Esophagus muscularis mucosa (tissue), 4 donors: ENCODE measurements around the gene PCDH9. TPM values are rescaled to one million over a fixed set of nuclear protein-coding genes. Genes with fewer than 3 reads are reported as not detected.

Source experiments
- DNase-seq: peaks from one replicate; pipeline ENCODE4 v3.0.0-alpha.2; 2017; ENCODE audit errors: extremely low spot score
- H3K27ac ChIP-seq, 4 donors: fragments of 200-600 bp; sonication (generic); replicated peaks in 1 of 4; 1 replicate in 3 of 4; 2 replicates in 1 of 4; pipeline ENCODE4 v1.5.1; 2016 to 2019; ENCODE audit warnings: mild to moderate bottlenecking in 1 of 4
- H3K27me3 ChIP-seq, 4 donors: fragments of 200-600 bp; sonication (generic); one replicate each; pipeline versions ENCODE4 v1.5.1 to v1.6.0; 2016 to 2019
- H3K36me3 ChIP-seq, 4 donors: fragments of 200-600 bp; sonication (generic); one replicate each; pipeline ENCODE4 v1.5.1; 2016 to 2019
- H3K4me1 ChIP-seq, 4 donors: fragments of 200-600 bp; sonication (generic); one replicate each; pipeline ENCODE4 v1.5.1; 2016 to 2019
- H3K4me3 ChIP-seq, 4 donors: fragments of 200-600 bp; sonication (generic); 1 replicate in 2 of 4; 2 replicates in 2 of 4; pipeline ENCODE4 v1.5.1; 2016 to 2019; ENCODE audit warnings: mild to moderate bottlenecking in 4 of 4, moderate library complexity in 1 of 4
- H3K9me3 ChIP-seq, 4 donors: fragments of 200-600 bp; sonication (generic); 1 replicate in 3 of 4; 2 replicates in 1 of 4; pipeline ENCODE4 v1.5.1; 2016 to 2019
- EP300 ChIP-seq: sonication (generic); formaldehyde crosslinking; IDR thresholded peaks from one replicate; pipeline ENCODE4 v1.6.1; 2017; ENCODE audit warnings: antibody characterized with exemption
- POLR2A ChIP-seq: fragments of 450-650 bp; IDR thresholded peaks from one replicate; pipeline ENCODE4 v1.6.1; 2017; ENCODE audit warnings: antibody characterized with exemption, moderate library complexity, mild to moderate bottlenecking, low read depth
- POLR2AphosphoS5 ChIP-seq, 2 donors: sonication (generic); formaldehyde crosslinking; IDR thresholded peaks; one replicate each; pipeline ENCODE4 v1.6.1; 2017; ENCODE audit warnings: antibody characterized with exemption in 2 of 2
- WGBS: methylation state at CpG from one replicate; pipeline ENCODE4 v1.1.5; 2018; 5-methylcytosine and 5-hydroxymethylcytosine counted together
- intact Hi-C: fragments of 100-400 bp; cut with DNase I; formaldehyde crosslinking; loops from one replicate; pipeline ENCODE4 v1.15.1; 2023
- total RNA-seq, 4 donors: library from RNA; depleted of rRNA; stranded (reverse); fragments of >200 nt; gene quantifications; one replicate each; pipeline versions ENCODE4 v1.1.0 to v1.2.1, GENCODE V29; 2016
- TF ChIP-seq, protein P1 (sequence below), 3 experiments: fragments of 200-600 bp in 2 of 3; fragments of 450-650 bp in 1 of 3; sonication (generic) in 2 of 3; IDR thresholded peaks; one replicate each; pipeline ENCODE4 v1.5.1; 2017 to 2019; ENCODE audit warnings: antibody characterized with exemption in 3 of 3, mild to moderate bottlenecking in 2 of 3, moderate library complexity in 1 of 3

Gene PCDH9
- total RNA-seq, 4 donors from 2014 or later: 33.8 to 81.8 (median 49.1) TPM

DNA sequence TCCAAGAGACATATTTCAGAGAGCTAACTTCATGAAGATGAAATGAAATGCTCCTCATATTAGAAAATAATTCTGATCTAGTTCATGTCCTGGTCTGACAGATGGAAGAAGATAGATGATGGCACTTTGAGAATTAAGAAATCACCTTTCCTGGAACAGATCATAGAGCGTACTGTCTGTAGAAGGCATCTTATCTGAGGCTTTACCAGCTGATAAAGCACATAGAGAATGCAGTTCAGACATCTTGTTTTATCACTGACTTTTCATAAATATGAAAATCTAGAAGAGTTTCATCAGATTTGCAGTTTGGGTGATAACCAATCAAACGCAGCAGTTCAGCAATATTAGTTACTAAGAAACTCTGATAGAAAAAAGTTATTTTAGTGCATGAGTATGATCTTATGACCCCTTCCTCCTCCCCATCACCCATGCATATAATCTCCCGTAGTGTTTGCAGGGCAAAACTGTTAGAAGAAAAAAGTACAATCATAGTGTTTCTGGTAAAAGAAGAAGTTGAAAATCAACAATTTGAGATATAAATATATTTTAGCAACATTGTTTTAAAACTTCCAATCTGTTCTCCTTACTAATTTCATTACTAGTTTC is 585.2 kb downstream of the PCDH9 start:
- no peaks in the 10 kb centered on the region for H3K27me3 ChIP-seq
- TF ChIP-seq, protein P1, sequence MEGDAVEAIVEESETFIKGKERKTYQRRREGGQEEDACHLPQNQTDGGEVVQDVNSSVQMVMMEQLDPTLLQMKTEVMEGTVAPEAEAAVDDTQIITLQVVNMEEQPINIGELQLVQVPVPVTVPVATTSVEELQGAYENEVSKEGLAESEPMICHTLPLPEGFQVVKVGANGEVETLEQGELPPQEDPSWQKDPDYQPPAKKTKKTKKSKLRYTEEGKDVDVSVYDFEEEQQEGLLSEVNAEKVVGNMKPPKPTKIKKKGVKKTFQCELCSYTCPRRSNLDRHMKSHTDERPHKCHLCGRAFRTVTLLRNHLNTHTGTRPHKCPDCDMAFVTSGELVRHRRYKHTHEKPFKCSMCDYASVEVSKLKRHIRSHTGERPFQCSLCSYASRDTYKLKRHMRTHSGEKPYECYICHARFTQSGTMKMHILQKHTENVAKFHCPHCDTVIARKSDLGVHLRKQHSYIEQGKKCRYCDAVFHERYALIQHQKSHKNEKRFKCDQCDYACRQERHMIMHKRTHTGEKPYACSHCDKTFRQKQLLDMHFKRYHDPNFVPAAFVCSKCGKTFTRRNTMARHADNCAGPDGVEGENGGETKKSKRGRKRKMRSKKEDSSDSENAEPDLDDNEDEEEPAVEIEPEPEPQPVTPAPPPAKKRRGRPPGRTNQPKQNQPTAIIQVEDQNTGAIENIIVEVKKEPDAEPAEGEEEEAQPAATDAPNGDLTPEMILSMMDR (IDR thresholded peaks at IDR 0.05): no peak
- TF ChIP-seq EP300 (no peak), POLR2A (no peak), POLR2AphosphoS5 (IDR thresholded peaks at IDR 0.05) (no peak)
- no peaks in the 10 kb centered on the region for H3K9me3 ChIP-seq
- no peak overlapping the region for H3K27ac ChIP-seq
- WGBS: 86% methylated on average over 3 of the region's 3 CpGs
- no peaks in the 10 kb centered on the region for H3K4me1 ChIP-seq
- no peaks in the 10 kb centered on the region for H3K36me3 ChIP-seq
- no peak for DNase-seq
- intact Hi-C loops: no loop called here
- no peak overlapping the region for H3K4me3 ChIP-seq

DNA sequence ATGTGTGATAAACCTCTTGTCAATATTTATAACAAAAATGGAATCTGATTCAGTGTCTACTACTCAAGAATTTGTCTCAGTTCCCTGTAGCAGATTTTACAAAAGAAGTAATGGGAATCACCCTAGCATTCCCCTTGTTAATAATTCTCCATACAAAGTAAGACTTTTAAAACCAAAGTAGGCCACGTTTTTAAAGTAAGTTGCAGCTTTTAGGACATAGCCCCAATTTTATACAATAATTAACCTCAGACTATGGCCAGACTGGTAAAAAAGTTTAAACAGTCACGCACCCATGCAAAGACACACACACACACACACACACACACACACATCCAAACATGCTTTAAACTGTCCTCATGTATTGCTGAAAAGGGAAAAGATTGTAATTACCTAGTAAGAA is 589.9 kb downstream of the PCDH9 start:
- TF ChIP-seq, protein P1 (IDR thresholded peaks at IDR 0.05): no peak
- TF ChIP-seq POLR2A (no peak), POLR2AphosphoS5 (IDR thresholded peaks at IDR 0.05) (no peak), EP300 (no peak)
- intact Hi-C loops: no loop called here
- H3K27ac ChIP-seq: no peak overlapping the region
- peaks cover 0 to 8% (median under 1%) of the 10 kb centered on the region in 4 donors for H3K4me1 ChIP-seq
- no peaks in the 10 kb centered on the region for H3K27me3 ChIP-seq
- no peak for DNase-seq
- no peaks in the 10 kb centered on the region for H3K9me3 ChIP-seq
- WGBS: 87% methylated on average over 2 of the region's 2 CpGs
- no peak overlapping the region for H3K4me3 ChIP-seq
- H3K36me3 ChIP-seq: no peaks in the 10 kb centered on the region

DNA sequence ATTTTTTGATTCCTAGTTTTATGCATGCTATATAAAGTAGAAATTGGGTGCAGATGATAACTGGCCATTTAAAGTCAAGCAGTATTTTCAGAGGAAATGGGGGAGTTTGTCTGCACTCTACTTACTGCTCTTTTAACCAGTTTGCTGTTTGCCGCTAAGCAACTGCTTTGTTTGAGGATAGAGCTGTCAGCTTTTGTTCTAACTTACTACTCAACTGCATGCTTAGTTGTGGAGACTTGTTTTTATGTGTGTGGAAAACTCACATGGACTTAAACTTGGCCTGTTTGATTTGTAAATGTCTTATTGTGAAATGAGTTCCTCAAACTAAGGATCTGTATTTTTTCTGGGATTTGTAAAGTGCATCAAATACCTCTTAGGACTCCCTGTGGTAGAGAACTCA is 591.1 kb downstream of the PCDH9 start:
- H3K4me3 ChIP-seq: no peak overlapping the region
- no peak for DNase-seq
- TF ChIP-seq EP300 (no peak), POLR2A (no peak), POLR2AphosphoS5 (IDR thresholded peaks at IDR 0.05) (no peak)
- TF ChIP-seq, protein P1 (IDR thresholded peaks at IDR 0.05): no peak
- peaks cover 0 to 19% (median 9%) of the 10 kb centered on the region in 4 donors for H3K4me1 ChIP-seq
- intact Hi-C loops: no loop called here
- no peaks in the 10 kb centered on the region for H3K27me3 ChIP-seq
- 88% methylated on average over 1 of the region's 1 CpG for WGBS
- no peaks in the 10 kb centered on the region for H3K9me3 ChIP-seq
- H3K36me3 ChIP-seq: no peaks in the 10 kb centered on the region
- H3K27ac ChIP-seq: no peak overlapping the region

DNA sequence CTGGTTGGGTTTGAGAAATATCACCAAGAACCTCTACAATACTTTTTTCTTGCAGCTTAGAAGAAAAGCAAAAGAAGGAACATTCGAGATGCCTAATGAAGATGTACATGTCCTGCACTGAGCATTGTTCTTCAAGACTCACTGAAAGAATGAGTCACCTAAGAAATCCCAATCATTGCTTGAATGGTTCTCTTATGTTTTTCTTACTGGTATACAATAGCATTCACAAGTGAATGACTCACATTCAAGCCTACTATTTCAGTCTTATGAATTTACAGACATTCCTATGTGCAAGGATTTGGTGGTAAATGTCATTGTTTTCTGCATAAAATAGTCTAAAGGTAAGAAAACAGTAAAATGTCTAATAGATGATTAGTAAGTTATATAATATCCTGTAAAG is 594.6 kb downstream of the PCDH9 start:
- Histone ChIP-seq H3K36me3 (no peaks in the 10 kb centered on the region), H3K9me3 (no peaks in the 10 kb centered on the region), H3K4me3 (no peak overlapping the region), H3K4me1 (peaks cover 0 to 19% (median 9%) of the 10 kb centered on the region in 4 donors), H3K27me3 (no peaks in the 10 kb centered on the region), H3K27ac (no peak overlapping the region)
- intact Hi-C loops: no loop called here
- DNase-seq: no peak
- 58% methylated on average over 1 of the region's 1 CpG for WGBS
- TF ChIP-seq EP300 (no peak), POLR2AphosphoS5 (IDR thresholded peaks at IDR 0.05) (no peak), POLR2A (no peak)
- TF ChIP-seq, protein P1 (IDR thresholded peaks at IDR 0.05): no peak

DNA sequence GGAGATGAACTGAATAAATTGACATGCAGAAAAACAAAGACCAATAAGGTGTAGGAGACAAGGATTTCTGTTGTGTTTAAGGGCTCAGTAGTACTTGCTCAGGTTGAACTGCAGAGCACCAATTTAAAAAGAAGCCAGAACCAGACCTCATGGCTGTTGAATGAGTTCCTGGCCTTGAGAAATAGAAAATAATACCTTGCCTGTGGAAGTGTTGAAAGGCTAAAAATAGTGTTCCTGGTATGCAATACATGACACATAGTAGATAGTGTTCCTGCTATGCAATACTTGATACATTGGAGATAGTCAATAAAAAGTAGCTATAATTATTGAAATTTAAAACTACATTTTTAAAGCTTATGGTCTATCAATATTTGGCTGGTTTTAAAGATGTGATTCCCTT is 595.8 kb downstream of the PCDH9 start:
- TF ChIP-seq POLR2A: no peak
- TF ChIP-seq POLR2AphosphoS5 (IDR thresholded peaks at IDR 0.05): no peak
- TF ChIP-seq, protein P1 (IDR thresholded peaks at IDR 0.05): no peak
- no peak for TF ChIP-seq EP300
- no peaks in the 10 kb centered on the region for H3K9me3 ChIP-seq
- no peaks in the 10 kb centered on the region for H3K27me3 ChIP-seq
- H3K36me3 ChIP-seq: no peaks in the 10 kb centered on the region
- DNase-seq: no peak
- intact Hi-C loops: no loop called here
- peaks cover 0 to 19% (median 9%) of the 10 kb centered on the region in 4 donors for H3K4me1 ChIP-seq
- H3K27ac ChIP-seq: no peak overlapping the region
- no peak overlapping the region for H3K4me3 ChIP-seq
